ENCODE measurements around the gene PHTF2. TPM values are rescaled to one million over a fixed set of nuclear protein-coding genes. Genes with fewer than 3 reads are reported as not detected.

PHTF2 gene
- polyA plus RNA-seq, 1 of the 3 experiments (the other 2 are of a cell fraction), result 21.2 TPM

DNA sequence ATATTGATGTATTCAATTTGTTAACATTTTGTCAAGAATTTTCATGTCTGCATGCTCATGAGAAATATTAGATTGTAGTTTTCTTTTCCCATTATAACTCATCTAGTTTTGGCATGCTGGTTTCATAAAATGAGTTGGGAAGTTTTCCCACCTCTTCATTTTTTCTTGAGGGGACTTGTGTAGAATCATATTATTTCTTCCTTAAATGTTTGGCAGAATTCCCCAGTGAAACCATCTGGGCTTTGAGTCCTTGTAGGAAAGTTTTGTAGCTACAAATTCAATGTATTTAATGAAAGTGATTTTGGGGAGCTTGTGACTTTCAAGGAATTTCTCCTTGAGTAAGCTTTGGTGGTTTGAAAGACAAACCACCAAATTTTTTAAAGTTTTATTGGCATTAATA, 173.2 kb downstream of the PHTF2 start:
- H3K9me2 ChIP-seq, result no peaks in the 10 kb centered on the region
- TF ChIP-seq CHD2 (IDR thresholded peaks at IDR 0.05; ENCODE audit: low read length, partially characterized antibody), result no peak
- TF ChIP-seq MXI1 (IDR thresholded peaks at IDR 0.05; ENCODE audit: low read depth, low read length), result no peak
- TF ChIP-seq EP300 (IDR thresholded peaks at IDR 0.05; ENCODE audit: borderline replicate concordance in 1 of 2, low read depth in 1 of 2, low read length in 1 of 2), result no peak
- no peak for TF ChIP-seq SIN3A (IDR thresholded peaks at IDR 0.05; ENCODE audit: borderline replicate concordance, low read depth, low read length)
- no peak overlapping the region for H3K9ac ChIP-seq
- no peaks in the 10 kb centered on the region for H3K36me3 ChIP-seq (replicated peaks in 1 of 2; ENCODE audit: control insufficient read depth in 1 of 2, insufficient read depth in 2 of 2, low read length in 1 of 2)
- no peak overlapping the region for H2AFZ ChIP-seq (ENCODE audit: low read depth)
- no peaks in the 10 kb centered on the region for H3K79me2 ChIP-seq (ENCODE audit: insufficient read depth)
- no peaks in the 10 kb centered on the region for H3K9me3 ChIP-seq
- no peaks in the 10 kb centered on the region for H3K27me3 ChIP-seq (ENCODE audit: insufficient read depth)
- POLR2A ChIA-PET, result no interaction called here
- H3F3A ChIP-seq (replicated peaks; ENCODE audit: insufficient read depth), result peaks cover 5% of the 10 kb centered on the region
- H3K27ac ChIP-seq (ENCODE audit: low read depth in 2 of 2, low read length in 1 of 2), result no peak overlapping the region
- no peak for DNase-seq
- H4K20me1 ChIP-seq (ENCODE audit: insufficient read depth), result no peaks in the 10 kb centered on the region
- no peak overlapping the region for H3K4me2 ChIP-seq
- no peaks in the 10 kb centered on the region for H3K4me1 ChIP-seq (ENCODE audit: control insufficient read depth in 1 of 2, insufficient read depth in 2 of 2, low read depth in 1 of 2, low read length in 1 of 2)
- CTCF ChIA-PET, result interaction anchor here (0.7 to 1.3 kb wide), 3 partner anchors 11 to 48 kb away, joined by 3 to 4 read pairs (median 3); no protein-coding TSS in a partner anchor
- H3K4me3 ChIP-seq (ENCODE audit: low read depth in 2 of 2, low read length in 1 of 2), result no peak overlapping the region

DNA sequence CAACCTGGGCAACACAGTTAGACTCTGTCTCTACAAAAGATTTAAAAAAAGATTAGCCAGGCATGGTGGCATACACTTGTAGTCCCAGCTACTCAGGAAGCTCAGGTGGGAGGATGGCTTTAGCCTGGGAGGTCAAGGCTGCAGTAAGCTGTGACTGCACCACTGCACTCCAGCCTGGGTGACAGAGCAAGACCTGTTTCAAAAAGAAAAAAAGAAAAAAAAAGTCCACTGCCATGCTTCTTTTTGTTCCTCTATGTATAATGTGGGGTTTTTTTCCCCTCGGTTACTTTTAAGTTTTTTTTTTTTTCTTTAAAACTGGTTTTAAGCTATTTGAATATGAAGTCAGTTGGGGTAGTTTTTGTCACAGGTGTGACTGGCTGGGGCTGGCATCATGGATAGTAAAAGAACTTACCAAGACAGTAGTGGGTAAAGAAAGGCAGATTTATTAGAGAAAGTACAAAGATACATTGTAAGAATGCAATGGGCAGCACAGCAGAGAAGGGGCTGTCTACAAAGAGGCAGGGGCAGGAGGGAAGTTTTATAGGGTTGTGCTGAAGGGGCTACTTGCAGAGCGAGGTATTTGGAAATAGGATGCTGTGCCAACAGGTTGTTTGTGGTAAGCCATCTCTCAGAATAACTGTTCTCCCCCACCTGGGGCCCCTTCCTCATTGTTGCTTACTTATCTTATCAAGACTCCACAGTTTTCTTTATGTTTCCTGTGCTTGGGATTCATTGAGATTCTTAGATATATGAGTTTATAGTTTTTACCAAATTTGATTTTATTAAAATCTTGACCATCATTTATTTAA, 177.3 kb downstream of the PHTF2 start:
- Histone ChIP-seq H3K9me2 (no peaks in the 10 kb centered on the region), H3K27me3 (ENCODE audit: insufficient read depth) (no peaks in the 10 kb centered on the region), H3K79me2 (ENCODE audit: insufficient read depth) (no peaks in the 10 kb centered on the region), H4K20me1 (ENCODE audit: insufficient read depth) (no peaks in the 10 kb centered on the region), H3K4me1 (ENCODE audit: control insufficient read depth in 1 of 2, insufficient read depth in 2 of 2, low read depth in 1 of 2, low read length in 1 of 2) (peaks cover 0 to 5% of the 10 kb centered on the region in 2 experiments; a peak in 1 of 4 replicates), H3K4me3 (ENCODE audit: low read depth in 2 of 2, low read length in 1 of 2) (no peak overlapping the region), H3K9me3 (no peaks in the 10 kb centered on the region), H3K36me3 (replicated peaks in 1 of 2; ENCODE audit: control insufficient read depth in 1 of 2, insufficient read depth in 2 of 2, low read length in 1 of 2) (no peaks in the 10 kb centered on the region), H3K27ac (ENCODE audit: low read depth in 2 of 2, low read length in 1 of 2) (no peak overlapping the region), H3K4me2 (no peak overlapping the region), H3K9ac (no peak overlapping the region), H2AFZ (ENCODE audit: low read depth) (no peak overlapping the region), H3F3A (replicated peaks; ENCODE audit: insufficient read depth) (peaks cover 5% of the 10 kb centered on the region)
- 85% methylated on average over 2 of the region's 2 CpGs for WGBS (ENCODE audit: low lambda C conversion rate)
- ChIA-PET CTCF (interaction anchor here (0.9 kb wide), 1 partner anchor 246 kb away, joined by 3 read pairs; no protein-coding TSS in a partner anchor), POLR2A (no interaction called here)
- DNase-seq, result no peak
- TF ChIP-seq TAF1 (IDR thresholded peaks at IDR 0.05; ENCODE audit: borderline replicate concordance, low read depth, low read length), result no peak
- no peak for TF ChIP-seq MXI1 (IDR thresholded peaks at IDR 0.05; ENCODE audit: low read depth, low read length)
- TF ChIP-seq POLR2AphosphoS5 (IDR thresholded peaks at IDR 0.05; ENCODE audit: low read depth, low read length), result no peak
- TF ChIP-seq, protein P1, sequence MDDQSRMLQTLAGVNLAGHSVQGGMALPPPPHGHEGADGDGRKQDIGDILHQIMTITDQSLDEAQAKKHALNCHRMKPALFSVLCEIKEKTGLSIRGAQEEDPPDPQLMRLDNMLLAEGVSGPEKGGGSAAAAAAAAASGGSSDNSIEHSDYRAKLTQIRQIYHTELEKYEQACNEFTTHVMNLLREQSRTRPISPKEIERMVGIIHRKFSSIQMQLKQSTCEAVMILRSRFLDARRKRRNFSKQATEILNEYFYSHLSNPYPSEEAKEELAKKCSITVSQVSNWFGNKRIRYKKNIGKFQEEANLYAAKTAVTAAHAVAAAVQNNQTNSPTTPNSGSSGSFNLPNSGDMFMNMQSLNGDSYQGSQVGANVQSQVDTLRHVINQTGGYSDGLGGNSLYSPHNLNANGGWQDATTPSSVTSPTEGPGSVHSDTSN (IDR thresholded peaks at IDR 0.05), result no peak
- no peak for TF ChIP-seq RXRA (IDR thresholded peaks at IDR 0.05; ENCODE audit: borderline replicate concordance, low read depth)
- TF ChIP-seq GATA2 (CRISPR knock-in tag; IDR thresholded peaks at IDR 0.05), result no peak
- no peak for TF ChIP-seq YY1 (IDR thresholded peaks at IDR 0.05; ENCODE audit: low read depth)
- TF ChIP-seq, protein P2, sequence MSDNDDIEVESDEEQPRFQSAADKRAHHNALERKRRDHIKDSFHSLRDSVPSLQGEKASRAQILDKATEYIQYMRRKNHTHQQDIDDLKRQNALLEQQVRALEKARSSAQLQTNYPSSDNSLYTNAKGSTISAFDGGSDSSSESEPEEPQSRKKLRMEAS (IDR thresholded peaks at IDR 0.05; ENCODE audit: low read depth), result no peak
- TF ChIP-seq GABPA (IDR thresholded peaks at IDR 0.05; ENCODE audit: low read depth), result no peak
- TF ChIP-seq TEAD4 (IDR thresholded peaks at IDR 0.05; ENCODE audit: borderline replicate concordance, insufficient read depth), result no peak
- no peak for TF ChIP-seq NFIC (IDR thresholded peaks at IDR 0.05; ENCODE audit: borderline replicate concordance)
- no peak for TF ChIP-seq RFX5 (IDR thresholded peaks at IDR 0.05; ENCODE audit: low read length)
